Stimulated activated CD8-positive, alpha-beta memory T cell treated with anti-CD3 and anti-CD28 coated beads, Interleukin-4, amount 100 ng/mL, for 24 hours (primary cell): ENCODE data around the gene MINDY2.

Experiments
- DNase-seq: peaks from one replicate; pipeline ENCODE4 v3.0.0-alpha.2; 2020; ENCODE audit warnings: low read depth

Gene MINDY2

DNA sequence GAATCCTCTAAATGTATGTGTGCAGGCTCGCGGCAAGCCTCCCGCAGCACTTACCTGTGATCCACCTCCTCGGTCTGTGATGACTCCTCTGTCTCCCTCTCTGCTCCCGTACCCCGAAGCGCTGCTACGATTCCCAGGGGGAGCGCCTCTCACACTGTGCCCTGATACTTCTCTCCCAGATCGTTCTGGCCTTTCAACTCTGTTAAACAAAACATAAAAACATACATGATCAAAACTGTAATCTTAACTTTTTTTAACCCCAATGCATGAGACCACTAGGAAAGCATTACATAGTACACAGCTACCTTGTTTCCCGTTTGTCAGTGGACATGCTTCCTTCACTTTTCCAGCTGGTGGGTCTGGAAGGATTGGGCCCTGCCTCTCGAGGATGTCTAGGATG is 115.8 kb downstream of the MINDY2 start:
- DNase-seq: no peak

DNA sequence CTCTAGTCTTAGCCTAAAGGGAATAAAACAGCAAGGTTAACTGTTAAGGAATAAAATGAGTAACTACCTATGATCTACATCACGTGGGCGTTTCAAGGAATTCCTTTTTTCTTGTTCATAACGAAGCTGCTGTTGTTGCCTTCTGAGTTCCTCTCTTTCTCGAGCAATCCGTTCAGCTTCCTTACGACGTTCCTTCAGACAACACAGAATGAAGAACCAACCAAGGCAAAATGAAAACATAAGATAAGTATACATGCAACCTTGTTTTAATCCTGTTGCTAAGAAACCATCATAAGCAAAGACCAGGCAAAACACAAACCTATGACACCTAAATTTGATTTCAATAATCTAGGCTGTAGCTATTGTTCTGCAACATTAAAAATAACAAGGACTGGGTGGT is 118.3 kb downstream of the MINDY2 start:
- no peak for DNase-seq

DNA sequence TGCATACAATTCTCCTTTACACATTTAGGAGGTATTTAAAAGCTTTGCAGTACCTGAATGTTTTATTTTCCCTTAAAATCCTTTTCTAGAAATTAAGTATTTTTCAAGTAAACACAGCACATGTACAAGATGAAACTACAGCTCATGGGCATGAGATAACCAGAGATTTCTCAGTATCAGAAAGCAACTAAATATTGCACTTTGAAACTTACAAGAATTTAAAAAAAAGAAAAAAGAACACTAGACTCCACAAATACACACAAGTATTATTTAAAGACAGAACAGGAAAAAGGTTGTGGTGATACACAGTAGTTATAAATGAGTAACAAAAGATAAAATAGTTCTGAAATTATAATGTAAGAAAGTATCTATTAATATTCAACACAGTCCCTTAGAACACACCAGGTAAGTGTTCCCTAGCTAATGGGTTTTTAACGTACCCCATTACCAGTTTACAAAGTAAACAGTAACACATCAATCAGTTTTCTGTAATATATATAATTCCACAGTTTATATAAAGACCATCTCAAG is 127.1 kb downstream of the MINDY2 start:
- DNase-seq: no peak

DNA sequence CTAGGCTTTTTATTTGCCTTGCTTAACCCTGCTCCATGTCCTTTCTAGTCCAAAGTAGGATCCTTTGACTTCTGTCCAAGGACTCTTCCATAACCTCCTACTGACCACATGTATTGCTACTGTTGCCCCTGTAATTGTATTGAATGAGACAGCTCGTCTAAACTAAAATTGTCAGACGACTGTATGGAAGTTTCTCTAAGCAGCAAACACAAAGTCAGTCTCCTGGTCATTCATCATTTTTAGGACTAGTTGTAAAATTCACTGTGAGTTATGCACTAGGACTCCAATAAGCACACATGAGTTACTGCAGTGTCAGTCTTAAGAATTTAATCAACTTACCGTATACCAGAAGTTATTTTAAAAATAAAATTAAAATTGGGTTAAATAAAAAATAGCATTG is 129.5 kb downstream of the MINDY2 start:
- no peak for DNase-seq

DNA sequence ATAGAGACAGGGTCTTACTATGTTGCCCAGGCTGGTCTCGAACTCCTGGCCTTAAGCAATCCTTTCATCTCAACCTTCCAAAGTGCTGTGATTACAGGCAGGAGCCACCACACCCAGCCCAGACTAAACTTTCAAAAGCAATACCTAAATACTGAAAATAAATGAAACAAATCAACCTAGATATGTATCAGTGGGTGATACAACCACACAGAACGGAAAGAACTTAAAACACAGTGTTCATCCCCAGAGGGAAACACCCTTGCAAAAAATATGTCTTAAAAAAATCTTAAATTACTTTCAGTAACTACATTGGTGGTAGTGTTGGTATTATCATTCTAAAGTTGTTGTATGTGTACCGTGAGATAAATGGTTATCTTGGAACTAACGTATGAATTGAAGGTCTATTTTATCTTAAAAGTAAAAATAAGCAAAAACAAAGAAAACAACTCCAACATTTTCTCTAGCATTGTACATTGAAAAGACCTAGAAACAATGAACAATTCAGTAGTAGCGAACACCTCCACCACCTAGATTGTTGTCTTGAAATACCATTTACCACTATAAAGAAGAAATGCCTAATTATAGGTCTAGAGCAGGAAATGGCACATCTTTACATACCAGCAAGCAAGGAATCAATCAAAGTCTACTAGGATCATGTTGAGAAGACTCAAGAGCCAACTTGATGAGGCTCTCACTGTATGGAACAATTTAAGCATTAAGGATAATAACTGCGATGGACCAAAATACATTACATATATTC is 137.6 kb downstream of the MINDY2 start:
- DNase-seq: no peak

DNA sequence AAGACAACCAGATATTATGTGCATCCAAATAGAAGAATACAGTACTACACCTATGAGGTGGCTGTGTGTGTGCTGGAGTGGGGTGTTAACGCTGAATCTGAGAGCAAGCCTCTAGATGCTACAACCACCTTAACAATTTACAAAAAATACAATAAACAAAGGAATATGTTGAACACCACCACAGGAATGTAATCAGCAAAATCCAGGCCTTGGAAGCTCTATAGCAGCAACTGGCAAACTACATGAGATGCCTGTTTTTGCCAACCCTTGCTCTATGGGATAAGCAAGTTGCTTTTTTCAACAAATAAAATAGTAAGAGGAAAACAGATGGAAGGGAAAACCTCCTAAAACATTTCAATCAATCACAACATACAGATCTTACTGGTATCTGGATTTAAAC is 138.5 kb downstream of the MINDY2 start:
- no peak for DNase-seq

DNA sequence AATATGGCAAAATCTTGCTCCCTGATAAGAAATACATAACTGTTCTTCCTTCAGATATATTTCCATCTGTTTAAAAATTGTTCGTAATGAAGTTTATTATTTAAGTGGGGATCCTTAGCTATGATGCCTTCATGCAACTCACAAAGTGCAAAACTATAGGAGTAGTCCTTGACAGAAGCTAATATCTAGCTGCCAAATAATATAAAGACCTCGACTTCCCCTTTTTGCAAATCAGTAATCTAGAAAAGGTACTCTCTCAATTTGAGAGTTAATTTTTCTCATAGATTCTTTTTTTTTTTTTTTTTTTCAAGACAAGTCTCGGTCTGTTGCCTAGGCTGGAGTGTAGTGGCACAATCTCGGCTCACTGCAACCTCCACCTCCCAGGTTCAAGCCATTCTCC is 139.4 kb downstream of the MINDY2 start:
- no peak for DNase-seq
